Fibroblast of mammary gland (primary cell): ENCODE measurements around the gene CPLX4.

Experiments used
- DNase-seq: peaks from one replicate; pipeline ENCODE4 v3.0.0-alpha.2; 2010; ENCODE audit warnings: low read depth
- H3K4me3 ChIP-seq: 2 replicates; pipeline ENCODE4 v1.5.1; 2011; ENCODE audit warnings: low read depth, mild to moderate bottlenecking, low read length, moderate library complexity; ENCODE audit not compliant: control insufficient read depth
- TF ChIP-seq, protein P1 (sequence below): conservative IDR thresholded peaks from 2 replicates; pipeline ENCODE4 v1.5.1; 2011; ENCODE audit warnings: low read depth, low read length, inconsistent platforms; ENCODE audit not compliant: control insufficient read depth, insufficient read depth

CPLX4 gene

DNA sequence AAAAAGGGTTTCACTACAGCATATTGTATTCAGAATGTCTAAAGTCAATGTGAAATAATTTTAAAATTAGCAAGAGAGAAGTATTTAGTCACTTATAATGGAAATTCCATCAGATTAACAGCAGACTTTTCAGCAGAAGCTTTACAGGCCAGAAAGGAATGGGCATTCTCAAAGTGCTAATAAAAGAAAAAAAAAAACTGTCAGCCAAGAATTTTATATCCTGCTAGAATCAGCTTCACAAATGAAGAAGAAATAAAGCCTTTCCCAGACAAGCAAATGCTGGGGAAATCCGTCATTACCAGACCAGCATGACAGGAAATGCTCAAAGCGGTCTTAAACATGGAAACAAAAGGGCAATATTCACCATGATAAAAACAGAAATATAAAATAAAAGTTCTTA lies 21.9 kb upstream of the CPLX4 start:
- TF ChIP-seq, protein P1, sequence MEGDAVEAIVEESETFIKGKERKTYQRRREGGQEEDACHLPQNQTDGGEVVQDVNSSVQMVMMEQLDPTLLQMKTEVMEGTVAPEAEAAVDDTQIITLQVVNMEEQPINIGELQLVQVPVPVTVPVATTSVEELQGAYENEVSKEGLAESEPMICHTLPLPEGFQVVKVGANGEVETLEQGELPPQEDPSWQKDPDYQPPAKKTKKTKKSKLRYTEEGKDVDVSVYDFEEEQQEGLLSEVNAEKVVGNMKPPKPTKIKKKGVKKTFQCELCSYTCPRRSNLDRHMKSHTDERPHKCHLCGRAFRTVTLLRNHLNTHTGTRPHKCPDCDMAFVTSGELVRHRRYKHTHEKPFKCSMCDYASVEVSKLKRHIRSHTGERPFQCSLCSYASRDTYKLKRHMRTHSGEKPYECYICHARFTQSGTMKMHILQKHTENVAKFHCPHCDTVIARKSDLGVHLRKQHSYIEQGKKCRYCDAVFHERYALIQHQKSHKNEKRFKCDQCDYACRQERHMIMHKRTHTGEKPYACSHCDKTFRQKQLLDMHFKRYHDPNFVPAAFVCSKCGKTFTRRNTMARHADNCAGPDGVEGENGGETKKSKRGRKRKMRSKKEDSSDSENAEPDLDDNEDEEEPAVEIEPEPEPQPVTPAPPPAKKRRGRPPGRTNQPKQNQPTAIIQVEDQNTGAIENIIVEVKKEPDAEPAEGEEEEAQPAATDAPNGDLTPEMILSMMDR, result no peak
- DNase-seq, result no peak
- H3K4me3 ChIP-seq, result no peak overlapping the region

DNA sequence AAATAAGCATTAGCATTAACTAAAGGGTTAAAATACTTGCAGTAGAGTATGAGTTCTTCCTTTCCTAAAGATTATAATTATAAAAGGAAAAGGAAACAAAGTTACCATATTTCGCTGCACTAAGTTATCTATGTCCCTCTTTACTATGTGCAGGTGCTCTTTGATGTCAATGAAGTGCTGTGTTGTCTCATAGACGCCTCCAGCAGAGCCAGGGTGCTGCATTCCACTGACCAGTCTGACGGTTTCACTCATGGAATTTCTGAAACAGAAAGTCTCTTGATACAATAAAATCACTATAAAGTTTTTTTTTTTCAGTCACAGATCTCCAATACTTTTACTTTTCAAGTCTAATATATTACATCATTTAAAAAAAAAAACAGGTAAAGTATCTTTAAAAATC lies 14.5 kb upstream of the CPLX4 start:
- no peak for DNase-seq
- no peak overlapping the region for H3K4me3 ChIP-seq
- TF ChIP-seq, protein P1, result no peak

DNA sequence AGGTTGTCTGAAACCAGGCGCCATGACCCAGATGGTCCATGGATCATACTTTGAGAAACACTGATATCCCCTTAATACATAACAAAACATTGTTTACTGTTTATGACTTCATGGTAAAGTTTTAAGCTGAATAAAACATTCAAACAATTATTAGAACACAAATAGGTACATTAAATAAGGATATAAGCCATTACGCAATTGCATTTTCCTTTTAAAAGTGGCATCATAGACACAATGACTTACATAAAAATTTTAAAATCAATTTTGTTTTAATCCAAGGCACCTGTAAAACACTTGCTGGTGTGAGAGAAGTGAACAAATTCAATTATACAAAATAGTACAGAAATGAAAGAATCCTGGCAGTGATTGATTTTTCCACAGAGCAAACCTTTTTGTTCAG lies 10.2 kb upstream of the CPLX4 start:
- TF ChIP-seq, protein P1, result no peak
- no peak overlapping the region for H3K4me3 ChIP-seq
- DNase-seq, result no peak

DNA sequence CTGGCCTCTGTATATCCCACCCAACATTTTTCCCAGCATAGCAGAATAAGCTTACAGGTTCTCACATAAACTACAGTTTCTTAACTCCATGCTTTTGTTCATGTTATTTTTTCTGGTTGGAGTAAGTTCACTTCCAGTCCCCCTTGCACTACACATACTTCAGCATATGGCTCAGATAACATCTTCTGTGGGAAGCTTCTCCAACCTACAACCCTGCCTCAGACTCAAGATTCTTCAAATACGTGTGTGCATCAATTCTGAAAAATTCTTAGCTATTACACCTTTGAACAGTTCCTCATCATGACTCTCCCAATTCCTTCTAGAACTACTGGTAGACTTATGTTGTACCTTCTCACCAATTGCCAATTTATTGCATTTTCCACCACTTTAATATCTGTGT lies 7.5 kb upstream of the CPLX4 start:
- DNase-seq, result no peak
- no peak overlapping the region for H3K4me3 ChIP-seq
- TF ChIP-seq, protein P1, result no peak

DNA sequence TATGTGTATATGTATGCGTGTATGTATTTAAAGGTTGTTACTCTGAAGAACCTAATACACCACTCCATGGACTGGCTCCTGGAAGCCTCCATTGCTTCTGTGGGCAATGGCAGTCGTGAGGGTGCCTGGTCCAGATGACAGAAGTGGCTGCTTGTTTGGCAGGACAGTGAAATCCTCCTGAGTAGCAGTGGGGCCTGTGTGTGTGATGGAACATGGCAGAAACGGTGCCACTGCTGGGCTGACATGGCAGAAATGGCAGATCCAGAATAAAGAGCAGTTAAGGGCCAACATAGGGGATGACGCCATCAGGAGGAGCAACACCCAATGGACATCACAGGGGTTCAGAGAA lies 6.1 kb upstream of the CPLX4 start:
- DNase-seq, result no peak
- no peak overlapping the region for H3K4me3 ChIP-seq
- TF ChIP-seq, protein P1, result no peak

DNA sequence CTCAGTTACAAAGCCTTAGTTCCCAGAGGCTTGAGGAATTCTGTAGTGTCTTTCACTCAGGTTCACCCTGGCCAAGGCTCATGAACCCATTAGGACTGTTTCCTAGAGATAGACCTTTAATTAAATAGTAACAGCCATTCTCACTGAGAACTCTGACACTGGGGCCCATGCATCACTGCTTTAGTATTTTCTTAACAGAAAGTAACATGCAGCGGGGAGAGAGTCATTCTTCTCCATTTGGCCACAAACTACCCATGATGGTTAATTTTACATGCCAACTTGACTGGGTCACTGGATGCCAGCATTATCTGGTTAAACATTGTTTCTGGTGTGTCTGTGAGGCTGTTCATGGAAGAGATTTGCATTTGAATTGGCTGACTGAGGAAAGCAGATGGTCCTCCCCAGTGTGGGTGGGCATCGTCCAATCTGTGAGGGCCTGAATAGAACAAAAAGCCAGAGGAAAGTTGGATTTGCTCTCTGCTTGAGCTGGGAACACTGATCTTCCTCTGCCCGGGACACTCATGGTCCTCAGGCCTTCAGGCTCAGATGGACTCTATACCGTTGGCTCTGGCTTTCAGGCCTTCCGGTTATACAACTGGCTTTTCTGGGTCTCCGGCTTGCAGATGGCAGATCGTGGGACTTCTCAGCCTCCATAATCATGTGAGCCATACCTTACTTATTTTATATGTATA lies 5.6 kb upstream of the CPLX4 start:
- TF ChIP-seq, protein P1, result no peak
- no peak overlapping the region for H3K4me3 ChIP-seq
- peak; percentile 13 for DNase-seq

DNA sequence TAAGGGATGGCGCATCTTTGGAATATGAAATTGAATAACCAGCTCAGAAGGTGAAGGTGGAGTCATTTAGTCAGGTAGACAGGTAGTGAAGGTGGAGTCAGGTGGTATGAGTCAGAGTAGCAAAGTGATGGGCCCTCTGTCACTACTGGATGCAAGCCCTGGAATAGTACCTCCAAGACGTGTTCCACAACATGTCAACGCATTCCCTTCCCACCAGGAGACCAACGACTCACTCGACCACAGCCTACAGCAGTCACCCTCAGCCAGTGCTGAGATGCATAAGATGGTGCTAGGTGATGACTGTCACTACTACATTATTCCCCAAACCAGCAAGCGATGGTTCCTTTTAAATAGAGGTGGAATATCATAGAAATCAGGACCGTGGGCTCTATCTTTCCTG lies 6.8 kb downstream of the CPLX4 start:
- DNase-seq, result peak; percentile 45
- no peak overlapping the region for H3K4me3 ChIP-seq
- TF ChIP-seq, protein P1, result no peak
